Ascending aorta (tissue), 2 donors: ENCODE measurements around the gene ZNF385A. TPM values are rescaled to one million over a fixed set of nuclear protein-coding genes. Genes with fewer than 3 reads are reported as not detected.

Source experiments
- DNase-seq, 2 donors: peaks; one replicate each; pipeline ENCODE4 v3.0.0-alpha.2; 2019; ENCODE audit warnings: low spot score in 2 of 2
- H3K27ac ChIP-seq, 2 donors: fragments of 200-600 bp; sonication (generic); one replicate each; pipeline ENCODE4 v1.5.1; 2016 to 2017; ENCODE audit warnings: mild to moderate bottlenecking in 1 of 2
- H3K27me3 ChIP-seq: fragments of 200-600 bp; sonication (generic); one replicate; pipeline ENCODE4 v1.5.1; 2017
- H3K36me3 ChIP-seq, 2 donors: fragments of 200-600 bp; sonication (generic); one replicate each; pipeline ENCODE4 v1.5.1; 2016
- H3K4me1 ChIP-seq, 2 donors: fragments of 200-600 bp; sonication (generic); one replicate each; pipeline ENCODE4 v1.5.1; 2016 to 2017; ENCODE audit warnings: mild to moderate bottlenecking in 1 of 2
- H3K4me3 ChIP-seq, 2 donors: fragments of 200-600 bp; sonication (generic); one replicate each; pipeline ENCODE4 v1.5.1; 2016 to 2017; ENCODE audit warnings: mild to moderate bottlenecking in 1 of 2
- H3K9me3 ChIP-seq, 2 donors: fragments of 200-600 bp; sonication (generic); one replicate each; pipeline ENCODE4 v1.5.1; 2016
- CTCF ChIP-seq, 3 experiments: fragments of 200-600 bp in 2 of 3; fragments of 450-650 bp in 1 of 3; sonication (generic) in 2 of 3; IDR thresholded peaks; one replicate each; pipeline ENCODE4 v1.5.1; 2016 to 2019; ENCODE audit warnings: antibody characterized with exemption in 3 of 3, mild to moderate bottlenecking in 1 of 3, moderate library complexity in 1 of 3
- intact Hi-C: fragments of 100-400 bp; cut with DNase I; formaldehyde crosslinking; loops from one replicate; pipeline ENCODE4 v1.15.1; 2023
- total RNA-seq: library from RNA; depleted of rRNA; stranded (reverse); fragments of >200 nt; gene quantifications from one replicate; pipeline ENCODE4 v1.1.0, GENCODE V29; 2016

ZNF385A gene
- total RNA-seq, 1 donor from 2014 or later = 53.2 TPM

GRCh38 chr12:54418441-54419087 lies 34.0 kb upstream of the ZNF385A start:
- Histone ChIP-seq H3K27ac (peak overlapping the region; percentile 97), H3K36me3 (peaks cover 8 to 40% of the 10 kb centered on the region in 2 donors), H3K4me1 (peaks cover 5 to 35% of the 10 kb centered on the region in 2 donors), H3K9me3 (no peaks in the 10 kb centered on the region), H3K27me3 (no peaks in the 10 kb centered on the region), H3K4me3 (peak overlapping the region; percentile 70 to 98)
- no peak for TF ChIP-seq CTCF (IDR thresholded peaks at IDR 0.05)
- intact Hi-C loops = loop anchor here (1.0 kb wide), 1 partner anchor 14 kb away; no protein-coding TSS in a partner anchor
- no peak for DNase-seq

- Histone ChIP-seq H3K4me3 (peak overlapping the region; percentile 70 to 98), H3K9me3 (no peaks in the 10 kb centered on the region), H3K36me3 (peaks cover 15 to 47% of the 10 kb centered on the region in 2 donors), H3K27ac (peak overlapping the region; percentile 97), H3K27me3 (no peaks in the 10 kb centered on the region), H3K4me1 (peaks cover 9 to 37% of the 10 kb centered on the region in 2 donors)
- no peak for TF ChIP-seq CTCF (IDR thresholded peaks at IDR 0.05)
- no peak for DNase-seq
- intact Hi-C loops = loop anchor here (1.0 to 2.0 kb wide), 2 partner anchors 17 to 21 kb away; no protein-coding TSS in a partner anchor
Measured at GRCh38 chr12:54417712-54418440, 33.3 kb upstream of the ZNF385A start.

GRCh38 chr12:54416687-54417603 lies 32.4 kb upstream of the ZNF385A start:
- no peak for TF ChIP-seq CTCF (IDR thresholded peaks at IDR 0.05)
- Histone ChIP-seq H3K36me3 (peaks cover 24 to 56% of the 10 kb centered on the region in 2 donors), H3K27me3 (no peaks in the 10 kb centered on the region), H3K4me3 (peak overlapping the region; percentile 70 to 98), H3K27ac (peak overlapping the region; percentile 97), H3K9me3 (no peaks in the 10 kb centered on the region), H3K4me1 (peaks cover 18 to 40% of the 10 kb centered on the region in 2 donors)
- intact Hi-C loops = loop anchor here (1.0 to 2.0 kb wide), 2 partner anchors 16 to 22 kb away; no protein-coding TSS in a partner anchor
- no peak for DNase-seq

GRCh38 chr12:54415221-54415929 lies 30.8 kb upstream of the ZNF385A start:
- no peak for DNase-seq
- Histone ChIP-seq H3K4me3 (peak overlapping the region; percentile 70 to 98), H3K36me3 (peaks cover 39 to 72% of the 10 kb centered on the region in 2 donors), H3K27me3 (no peaks in the 10 kb centered on the region), H3K9me3 (no peaks in the 10 kb centered on the region), H3K27ac (peak overlapping the region; percentile 97), H3K4me1 (peaks cover 24 to 47% of the 10 kb centered on the region in 2 donors)
- intact Hi-C loops = no loop called here
- TF ChIP-seq CTCF (IDR thresholded peaks at IDR 0.05) = peak in 1 of 3 experiments; percentile 16
